Common myeloid progenitor, CD34-positive (primary cell): Measurements from ENCODE around the gene CD7.

Experiments used
- CTCF ChIA-PET: fragments of 350-600 bp; sonication (Branson Sonifier 250); formaldehyde crosslinking; loops from one replicate; lab custom pipeline; 2021; ENCODE audit warnings: antibody characterized with exemption; lab: Charles Lee
- POLR2A ChIA-PET: fragments of 350-600 bp; sonication (Branson Sonifier 250); formaldehyde crosslinking; loops from one replicate; lab custom pipeline; 2021; ENCODE audit warnings: antibody characterized with exemption; lab: Charles Lee
- DNase-seq, 3 donors: peaks; one replicate each; pipeline versions ENCODE4 v3.0.0 to v3.0.0-alpha.2; 2013
- H3K27ac ChIP-seq, 2 experiments: 1 replicate in 1 of 2; 2 replicates in 1 of 2; pipeline ENCODE4 v1.7.0; 2013; ENCODE audit warnings: inconsistent platforms in 2 of 2, low read length in 2 of 2, mild to moderate bottlenecking in 2 of 2, low read depth in 1 of 2, moderate library complexity in 1 of 2; ENCODE audit not compliant: severe bottlenecking in 2 of 2, insufficient read depth in 1 of 2, poor library complexity in 1 of 2
- H3K27me3 ChIP-seq, 5 experiments: replicated peaks in 2 of 5; 1 replicate in 3 of 5; 2 replicates in 2 of 5; pipeline versions ENCODE4 v1.6.1 to v1.7.0; 2013; ENCODE audit warnings: low read length in 4 of 5, mild to moderate bottlenecking in 2 of 5, moderate library complexity in 2 of 5, inconsistent platforms in 1 of 5; ENCODE audit not compliant: insufficient read depth in 5 of 5, control insufficient read depth in 4 of 5
- H3K36me3 ChIP-seq, 4 experiments: 1 replicate in 2 of 4; 2 replicates in 2 of 4; pipeline versions ENCODE4 v1.6.1 to v1.7.0; 2013; ENCODE audit warnings: low read length in 3 of 4, control low read depth in 1 of 4, mild to moderate bottlenecking in 1 of 4; ENCODE audit not compliant: control insufficient read depth in 4 of 4, insufficient read depth in 4 of 4
- H3K4me1 ChIP-seq, 4 experiments: 1 replicate in 3 of 4; 2 replicates in 1 of 4; pipeline versions ENCODE4 v1.6.1 to v1.7.1; 2013; ENCODE audit warnings: low read length in 3 of 4, mild to moderate bottlenecking in 3 of 4, control low read depth in 1 of 4, inconsistent platforms in 1 of 4, moderate library complexity in 1 of 4; ENCODE audit not compliant: control insufficient read depth in 4 of 4, insufficient read depth in 4 of 4; ENCODE audit errors: control extremely low read depth in 1 of 4
- H3K4me3 ChIP-seq, 7 experiments: 1 replicate in 4 of 7; 2 replicates in 3 of 7; pipeline versions ENCODE4 v1.5.1 to v1.7.0; 2013; ENCODE audit warnings: mild to moderate bottlenecking in 7 of 7, low read length in 6 of 7, moderate library complexity in 6 of 7, inconsistent platforms in 2 of 7, low read depth in 2 of 7, control low read depth in 1 of 7; ENCODE audit not compliant: insufficient read depth in 4 of 7, control insufficient read depth in 1 of 7; ENCODE audit errors: extremely low read depth in 1 of 7
- H3K9me3 ChIP-seq, 5 experiments: 1 replicate in 4 of 5; 2 replicates in 1 of 5; pipeline versions ENCODE4 v1.6.1 to v1.7.1; 2013; ENCODE audit warnings: low read length in 4 of 5, mild to moderate bottlenecking in 2 of 5, inconsistent platforms in 1 of 5, low read depth in 1 of 5, moderate library complexity in 1 of 5; ENCODE audit not compliant: control insufficient read depth in 4 of 5, insufficient read depth in 2 of 5; ENCODE audit errors: control extremely low read depth in 1 of 5
- WGBS: methylation state at CpG from one replicate; pipeline ENCODE4 v1.1.5; 2013; ENCODE audit not compliant: insufficient coverage; 5-methylcytosine and 5-hydroxymethylcytosine counted together

CD7 gene

DNA sequence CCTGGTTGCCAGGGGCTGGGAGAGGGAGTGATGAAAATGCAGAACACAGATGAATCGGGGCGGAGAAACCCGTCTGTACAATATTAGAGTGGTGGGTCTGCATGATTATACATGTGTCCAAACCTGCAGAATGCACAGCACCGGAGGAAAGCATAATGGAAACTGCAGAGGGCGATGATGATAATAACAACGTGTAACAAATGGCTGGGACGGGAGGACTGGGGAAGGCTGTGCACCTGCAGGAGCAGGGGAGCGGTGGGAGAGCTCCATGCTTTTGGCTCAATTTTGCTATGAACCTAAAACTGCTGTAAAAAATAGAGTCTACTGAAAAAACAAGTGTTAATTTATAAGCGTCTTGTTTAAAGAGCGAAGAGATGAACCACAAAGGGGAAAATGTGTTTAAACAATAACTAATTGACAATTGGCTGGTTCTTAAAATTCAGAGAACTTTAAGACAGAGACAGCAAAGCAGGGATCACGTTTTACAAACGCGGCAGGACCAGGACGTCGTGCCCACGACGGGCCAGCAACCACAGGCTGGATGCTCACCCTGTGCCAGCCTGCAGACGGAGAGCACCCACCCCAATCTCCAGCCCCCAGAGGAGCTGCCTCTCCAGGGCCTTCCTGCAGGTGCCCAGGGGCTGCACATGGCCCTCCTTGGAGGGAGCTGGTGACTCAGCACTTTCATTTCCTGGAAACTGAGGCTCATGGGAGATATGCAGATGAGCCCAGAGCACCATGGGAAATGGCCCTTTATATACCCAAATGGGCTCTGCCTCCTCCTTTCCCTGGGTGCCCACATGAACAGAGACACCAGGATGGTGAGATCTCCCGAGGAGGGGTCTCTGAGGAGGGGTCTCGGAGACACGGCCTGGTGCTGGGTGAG is 41.3 kb upstream of the CD7 start, which contains the start of gene TEX19:
Gene TEX19, plus strand, starts transcription at position 783 of the 886 bp plus-strand sequence. CDS start 2,904 bp downstream, outside the sequence.
- CTCF ChIA-PET: interaction anchor here (0.9 to 1.5 kb wide), 4 partner anchors 52 to 196 kb away, joined by 3 to 4 read pairs (median 4); no protein-coding TSS in a partner anchor
- no peaks in the 10 kb centered on the region for H3K36me3 ChIP-seq
- peak in 2 of 3 donors; percentile 66 to 71 for DNase-seq
- WGBS: 68% methylated on average over 19 of the region's 21 CpGs
- POLR2A ChIA-PET: no interaction called here
- H3K4me3 ChIP-seq: no peak within 1 kb of the TSS
- peaks cover 0 to 7% (median 0%) of the 10 kb centered on the region in 5 experiments for H3K27me3 ChIP-seq
- H3K27ac ChIP-seq: no peak within 1 kb of the TSS
- no peaks in the 10 kb centered on the region for H3K9me3 ChIP-seq
- H3K4me1 ChIP-seq: peaks cover 0 to 7% (median 1%) of the 10 kb centered on the region in 4 experiments

DNA sequence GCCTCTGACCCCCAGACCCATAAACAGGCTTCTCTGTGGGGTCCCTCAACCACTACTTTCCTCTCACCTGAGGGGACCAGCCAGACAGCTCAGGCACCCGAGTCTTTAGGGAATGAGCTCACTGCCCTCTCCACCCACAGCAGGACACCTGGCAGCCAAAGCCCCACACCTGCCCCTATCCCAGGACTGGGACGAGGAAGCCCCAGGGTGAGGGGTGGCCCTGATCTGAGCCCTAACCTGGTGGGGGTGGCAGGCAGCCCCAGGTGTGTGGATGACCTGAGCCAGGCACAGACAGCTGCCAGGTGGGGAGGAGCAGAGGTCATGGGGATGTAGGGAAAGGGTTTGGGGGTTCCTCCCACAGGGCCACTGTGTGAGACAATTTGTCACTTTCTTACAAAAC is 40.0 kb upstream of the CD7 start:
- no peak overlapping the region for H3K4me3 ChIP-seq
- no peaks in the 10 kb centered on the region for H3K36me3 ChIP-seq
- ChIA-PET POLR2A (no interaction called here), CTCF (interaction anchor here (1.0 to 2.4 kb wide), 5 partner anchors 57 to 197 kb away, joined by 3 to 5 read pairs (median 4); no protein-coding TSS in a partner anchor)
- no peak for DNase-seq
- peaks cover 0 to 7% (median 0%) of the 10 kb centered on the region in 5 experiments for H3K27me3 ChIP-seq
- 80% methylated on average over 1 of the region's 2 CpGs for WGBS
- peaks cover 0 to 7% (median 1%) of the 10 kb centered on the region in 4 experiments for H3K4me1 ChIP-seq
- no peak overlapping the region for H3K27ac ChIP-seq
- no peaks in the 10 kb centered on the region for H3K9me3 ChIP-seq

DNA sequence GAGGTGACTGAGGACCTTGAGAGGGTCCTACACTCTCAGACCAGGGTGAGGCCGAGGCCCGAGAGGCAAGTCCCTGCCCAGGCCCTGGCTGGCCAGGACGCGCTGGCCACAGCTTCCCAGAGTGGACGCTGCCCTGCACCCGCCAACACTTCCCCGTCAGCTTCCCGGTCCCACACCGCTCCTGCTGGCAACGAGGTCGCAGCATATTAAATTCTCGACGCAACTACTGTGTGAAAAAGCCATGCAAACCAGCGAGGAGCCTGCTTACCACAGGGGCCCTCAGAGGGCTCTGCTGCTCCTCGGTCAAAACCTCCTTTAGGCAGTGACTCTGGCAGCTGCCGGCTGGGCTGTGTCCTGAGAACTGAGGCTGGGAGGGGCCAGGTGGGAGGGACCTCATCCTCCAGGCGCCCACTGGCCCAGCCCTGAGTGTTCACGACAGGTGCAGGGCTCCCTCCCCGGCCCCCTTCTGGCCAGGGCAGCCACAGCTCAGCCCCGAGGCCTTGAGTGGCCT is 39.5 kb upstream of the CD7 start:
- Histone ChIP-seq H3K36me3 (no peaks in the 10 kb centered on the region), H3K27me3 (peaks cover 0 to 6% (median 0%) of the 10 kb centered on the region in 5 experiments), H3K27ac (no peak overlapping the region), H3K4me3 (no peak overlapping the region), H3K4me1 (peaks cover 0 to 9% (median 2%) of the 10 kb centered on the region in 4 experiments), H3K9me3 (no peaks in the 10 kb centered on the region)
- no peak for DNase-seq
- CTCF ChIA-PET: interaction anchor here (1.2 to 2.4 kb wide), 5 partner anchors 9 to 198 kb away, joined by 3 to 5 read pairs (median 3); no protein-coding TSS in a partner anchor
- 88% methylated on average over 20 of the region's 20 CpGs for WGBS
- POLR2A ChIA-PET: no interaction called here

DNA sequence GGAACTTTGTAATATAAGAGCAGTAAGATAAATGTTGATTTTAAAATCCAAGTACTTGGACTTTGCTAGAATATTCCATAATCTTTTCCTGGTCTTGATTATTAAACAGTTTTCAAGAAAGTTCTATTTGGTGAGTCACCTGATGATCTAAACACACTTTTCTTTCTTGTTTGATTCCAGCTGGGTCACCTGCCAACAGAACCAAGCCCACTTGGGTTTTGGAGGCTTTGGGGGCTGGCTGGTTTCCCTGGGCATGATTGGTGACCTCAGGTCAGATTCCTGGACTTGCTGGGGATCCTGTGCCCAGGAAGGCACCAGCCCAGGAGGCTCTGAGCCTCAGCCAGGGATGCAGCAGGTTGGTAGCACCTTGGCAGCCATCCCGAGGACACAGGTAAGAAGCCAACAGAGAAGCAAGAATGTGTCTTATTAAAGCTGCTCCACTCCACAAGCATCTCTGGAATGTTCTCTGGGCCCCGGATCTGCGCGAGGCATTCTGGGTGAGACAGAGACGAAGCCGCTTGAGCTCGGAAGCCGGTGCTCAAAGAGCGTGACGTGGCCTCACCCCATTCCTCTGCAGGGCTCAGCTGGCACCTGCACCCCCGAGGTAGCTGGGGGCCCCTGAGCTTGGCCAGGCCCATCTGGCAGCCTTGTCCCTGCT is 38.5 kb upstream of the CD7 start:
- H3K4me1 ChIP-seq: peaks cover 0 to 18% (median 8%) of the 10 kb centered on the region in 4 experiments
- no peak overlapping the region for H3K4me3 ChIP-seq
- H3K36me3 ChIP-seq: no peaks in the 10 kb centered on the region
- CTCF ChIA-PET: interaction anchor here (0.5 to 2.4 kb wide), 5 partner anchors 10 to 114 kb away, joined by 3 to 9 read pairs (median 3); no protein-coding TSS in a partner anchor
- POLR2A ChIA-PET: no interaction called here
- H3K27me3 ChIP-seq: peaks cover 0 to 5% (median 0%) of the 10 kb centered on the region in 5 experiments
- DNase-seq: no peak
- 94% methylated on average over 11 of the region's 11 CpGs for WGBS
- H3K27ac ChIP-seq: no peak overlapping the region
- no peaks in the 10 kb centered on the region for H3K9me3 ChIP-seq

DNA sequence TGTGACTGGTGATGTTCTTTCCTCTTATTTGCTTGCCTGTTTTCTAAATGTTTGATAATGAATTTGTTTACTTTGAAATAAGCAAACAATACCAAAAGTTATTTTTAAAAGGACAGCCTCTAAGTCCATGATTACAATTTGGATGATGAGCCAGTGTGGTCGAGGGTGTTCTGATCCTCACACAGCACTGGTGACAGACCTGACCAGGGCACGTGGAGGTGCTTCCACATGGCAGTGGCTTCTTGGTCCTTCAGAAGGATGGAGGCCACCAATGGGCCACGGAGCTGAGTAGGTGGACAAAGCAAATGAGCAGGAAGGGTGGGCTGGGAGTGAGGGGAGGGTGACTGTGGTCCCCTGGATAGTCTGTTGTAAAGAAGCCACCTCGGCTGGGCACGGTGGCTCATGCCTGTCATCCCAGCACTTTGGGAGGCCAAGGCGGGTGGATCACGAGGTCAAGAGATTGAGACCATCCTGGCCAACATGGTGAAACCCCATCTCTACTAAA is 37.4 kb upstream of the CD7 start:
- H3K4me3 ChIP-seq: no peak overlapping the region
- peaks cover 0 to 5% (median 0%) of the 10 kb centered on the region in 5 experiments for H3K27me3 ChIP-seq
- no peak overlapping the region for H3K27ac ChIP-seq
- H3K36me3 ChIP-seq: no peaks in the 10 kb centered on the region
- CTCF ChIA-PET: interaction anchor here (0.8 to 1.8 kb wide), 2 partner anchors 59 to 64 kb away, joined by 3 to 9 read pairs; no protein-coding TSS in a partner anchor
- H3K9me3 ChIP-seq: no peaks in the 10 kb centered on the region
- 90% methylated on average over 3 of the region's 7 CpGs for WGBS
- POLR2A ChIA-PET: no interaction called here
- H3K4me1 ChIP-seq: peaks cover 0 to 22% (median 8%) of the 10 kb centered on the region in 4 experiments
- no peak for DNase-seq

DNA sequence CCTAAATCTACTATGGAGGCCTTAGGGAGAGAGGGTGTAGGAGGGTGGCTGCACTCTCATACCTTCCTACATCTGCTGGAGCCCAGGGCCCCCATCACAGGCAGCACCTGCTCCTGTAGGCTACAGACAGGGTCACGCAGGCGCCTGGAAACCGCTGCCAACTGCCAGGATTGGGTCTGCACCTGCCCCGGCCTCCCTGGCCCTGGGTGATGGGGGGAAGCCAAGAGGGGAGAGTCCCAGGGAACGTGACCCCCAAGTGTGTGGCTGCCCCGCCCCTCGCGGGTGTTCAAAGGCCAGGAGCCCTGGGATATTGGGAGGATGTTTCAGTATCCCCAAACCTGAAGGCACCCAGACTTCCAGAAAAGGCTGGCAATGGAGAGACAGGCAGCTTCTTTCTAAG is 36.1 kb upstream of the CD7 start:
- Histone ChIP-seq H3K27me3 (peaks cover 0 to 5% (median 0%) of the 10 kb centered on the region in 5 experiments), H3K9me3 (no peaks in the 10 kb centered on the region), H3K27ac (no peak overlapping the region), H3K36me3 (no peaks in the 10 kb centered on the region), H3K4me1 (peaks cover 0 to 15% (median 6%) of the 10 kb centered on the region in 4 experiments), H3K4me3 (no peak overlapping the region)
- ChIA-PET POLR2A (no interaction called here), CTCF (interaction anchor here (0.8 to 4.4 kb wide), 4 partner anchors 13 to 64 kb away, joined by 4 to 22 read pairs (median 5); partner anchors contain the start of genes HEXD and OGFOD3)
- DNase-seq: no peak
- WGBS: 100% methylated on average over 4 of the region's 8 CpGs
